Pancreas (tissue), 10 donors: ENCODE results near the gene HSD3B7. TPM values are rescaled to one million over a fixed set of nuclear protein-coding genes. Genes with fewer than 3 reads are reported as not detected.

ENCODE experiments used
- ATAC-seq, 4 donors: fragments of 200-7000 bp; cut with Tn5 transposase; one replicate each; pipeline versions ENCODE4 v1.8.0 to v1.9.1; 2020; ENCODE audit warnings: mild to moderate bottlenecking in 4 of 4, moderate library complexity in 4 of 4
- DNase-seq, 6 donors: peaks; one replicate each; pipeline ENCODE4 v3.0.0-alpha.2; 2020
- FAIRE-seq: peaks from 2 replicates; lab custom pipeline; 2012; peaks lifted over from hg19 to GRCh38; lab: Jason Lieb, UNC
- H3K27ac ChIP-seq, 4 donors: fragments of 200-600 bp; sonication (generic); 1 replicate in 3 of 4; 2 replicates in 1 of 4; pipeline versions ENCODE4 v1.5.0 to v1.8.0; 2020
- H3K27me3 ChIP-seq, 4 donors: fragments of 200-600 bp; one replicate each; pipeline ENCODE4 v1.8.0; 2021
- H3K36me3 ChIP-seq, 3 donors: fragments of 200-600 bp; sonication (generic) in 1 of 3; one replicate each; pipeline versions ENCODE4 v1.5.0 to v1.8.0; 2020 to 2021
- H3K4me1 ChIP-seq, 3 donors: fragments of 200-600 bp; one replicate each; pipeline ENCODE4 v1.8.0; 2021
- H3K4me3 ChIP-seq, 4 donors: fragments of 200-600 bp; sonication (generic) in 2 of 4; one replicate each; pipeline versions ENCODE4 v1.5.0 to v1.8.0; 2020 to 2021
- H3K9me3 ChIP-seq, 4 donors: fragments of 200-600 bp; one replicate each; pipeline ENCODE4 v1.8.0; 2021
- CTCF ChIP-seq, 4 donors: fragments of 200-600 bp; sonication (generic) in 3 of 4; IDR thresholded peaks; one replicate each; pipeline versions ENCODE4 v1.5.0 to v1.8.0; 2021; ENCODE audit warnings: antibody characterized with exemption in 4 of 4
- WGBS, 2 donors: extraction: QIAGEN DNeasy Blood & Tissue Kit; methylation state at CpG; one replicate each; pipeline ENCODE4 v1.1.7; 2013; 5-methylcytosine and 5-hydroxymethylcytosine counted together
- intact Hi-C, 3 donors: fragments of 100-400 bp; cut with DNase I; formaldehyde crosslinking; loops; one replicate each; pipeline versions ENCODE4 v1.11.1 to v1.14.2; 2022
- polyA plus RNA-seq, 2 donors: library from polyadenylated mRNA; stranded (reverse); fragments of 200-250 nt; gene quantifications; one replicate each; pipeline ENCODE4 v1.2.3, GENCODE V29; 2013
- total RNA-seq, 6 donors: library from RNA; stranded (reverse); fragmentation: NEBNext Ultra II Directional in 4 of 6; extraction: Animal tissue kit (Norgen Biotek cat#: 25700) in 4 of 6; gene quantifications; one replicate each; pipeline versions ENCODE4 v1.2.1 to v1.2.4, GENCODE V29; 2021 to 2023
- donor health status: healthy with polysubstance abuse.
- donor health status: DM: no; HTN: no; CAD: no; lungs with moderate emphysema.
- donor health status: DM: no; HTN: no; CAD: no.
- donor health status: control.
- donor health status: control.
- donor health status: Bipolar disorder and iron deficiency.
- donor health status: DM: yes; HTN: yes; CAD: no.
- donor health status: DM: no; HTN: no; CAD: no.
- donor health status: DM: no; HTN: no; CAD: no.
- donor health status: DM: yes; HTN: yes; CAD: no.

Gene HSD3B7
- total and polyA plus RNA-seq, 8 donors: 14.2 to 32.1 (median 17.3) TPM

- no peaks in the 10 kb centered on the region for H3K27me3 ChIP-seq
- no peaks in the 10 kb centered on the region for H3K9me3 ChIP-seq
- H3K27ac ChIP-seq: no peak overlapping the region
- no peak overlapping the region for H3K4me3 ChIP-seq
- no peak for DNase-seq
- intact Hi-C loops: no loop called here
- TF ChIP-seq CTCF (IDR thresholded peaks at IDR 0.05): no peak
- H3K36me3 ChIP-seq: no peaks in the 10 kb centered on the region
- ATAC-seq: no peak
- H3K4me1 ChIP-seq: peaks cover 0 to 8% (median 4%) of the 10 kb centered on the region in 3 donors
- FAIRE-seq: no peak
Measured at GRCh38 chr16:30944352-30944751, 40.7 kb upstream of the HSD3B7 start.

GRCh38 chr16:30946671-30947540 lies 38.1 kb upstream of the HSD3B7 start:
- Histone ChIP-seq H3K36me3 (no peaks in the 10 kb centered on the region), H3K4me3 (no peak overlapping the region), H3K9me3 (no peaks in the 10 kb centered on the region), H3K27ac (no peak overlapping the region), H3K27me3 (no peaks in the 10 kb centered on the region), H3K4me1 (peaks cover 0 to 12% (median 4%) of the 10 kb centered on the region in 3 donors)
- no peak for FAIRE-seq
- WGBS, 2 donors: 87 to 89% methylated on average over 35 to 38 of the region's 38 CpGs
- TF ChIP-seq CTCF (IDR thresholded peaks at IDR 0.05): no peak
- DNase-seq: peak in 4 of 6 donors; percentile 30 to 82 (median 60)
- intact Hi-C loops: no loop called here
- no peak for ATAC-seq

GRCh38 chr16:30947541-30947858 lies 37.5 kb upstream of the HSD3B7 start:
- DNase-seq (no peak), FAIRE-seq (no peak), ATAC-seq (no peak)
- TF ChIP-seq CTCF (IDR thresholded peaks at IDR 0.05): no peak
- Histone ChIP-seq H3K27me3 (no peaks in the 10 kb centered on the region), H3K36me3 (no peaks in the 10 kb centered on the region), H3K4me1 (peaks cover 0 to 7% (median 0%) of the 10 kb centered on the region in 3 donors), H3K9me3 (no peaks in the 10 kb centered on the region), H3K27ac (peak overlapping the region in 1 of 4 donors; percentile 88), H3K4me3 (no peak overlapping the region)
- 74 to 92% methylated on average over 2 to 3 of the region's 3 CpGs for WGBS, 2 donors
- intact Hi-C loops: no loop called here

- FAIRE-seq: no peak
- no peaks in the 10 kb centered on the region for H3K36me3 ChIP-seq
- peak; percentile 81 to 93 (median 88) for DNase-seq
- WGBS, 2 donors: 32 to 37% methylated on average over 41 to 44 of the region's 44 CpGs
- peak overlapping the region; percentile 83 to 95 (median 91) for H3K4me3 ChIP-seq
- ATAC-seq: peak; percentile 62 to 75 (median 71)
- H3K4me1 ChIP-seq: peaks cover 0 to 7% (median 0%) of the 10 kb centered on the region in 3 donors
- no peaks in the 10 kb centered on the region for H3K27me3 ChIP-seq
- H3K9me3 ChIP-seq: no peaks in the 10 kb centered on the region
- H3K27ac ChIP-seq: peak overlapping the region; percentile 61 to 91 (median 84)
- intact Hi-C loops: no loop called here
- no peak for TF ChIP-seq CTCF (IDR thresholded peaks at IDR 0.05)
Measured at GRCh38 chr16:30947859-30948666, 36.9 kb upstream of the HSD3B7 start.
